ENCODE measurements around the gene ADAM15. TPM values are rescaled to one million over a fixed set of nuclear protein-coding genes. Genes with fewer than 3 reads are reported as not detected.

ADAM15 gene
- total RNA-seq, 6 experiments from 2014 or later, result 16.2 to 33.9 (median 26.4) TPM

- intact Hi-C loops (cut with DNase I), result no loop called here
- TF ChIP-seq, protein P1, sequence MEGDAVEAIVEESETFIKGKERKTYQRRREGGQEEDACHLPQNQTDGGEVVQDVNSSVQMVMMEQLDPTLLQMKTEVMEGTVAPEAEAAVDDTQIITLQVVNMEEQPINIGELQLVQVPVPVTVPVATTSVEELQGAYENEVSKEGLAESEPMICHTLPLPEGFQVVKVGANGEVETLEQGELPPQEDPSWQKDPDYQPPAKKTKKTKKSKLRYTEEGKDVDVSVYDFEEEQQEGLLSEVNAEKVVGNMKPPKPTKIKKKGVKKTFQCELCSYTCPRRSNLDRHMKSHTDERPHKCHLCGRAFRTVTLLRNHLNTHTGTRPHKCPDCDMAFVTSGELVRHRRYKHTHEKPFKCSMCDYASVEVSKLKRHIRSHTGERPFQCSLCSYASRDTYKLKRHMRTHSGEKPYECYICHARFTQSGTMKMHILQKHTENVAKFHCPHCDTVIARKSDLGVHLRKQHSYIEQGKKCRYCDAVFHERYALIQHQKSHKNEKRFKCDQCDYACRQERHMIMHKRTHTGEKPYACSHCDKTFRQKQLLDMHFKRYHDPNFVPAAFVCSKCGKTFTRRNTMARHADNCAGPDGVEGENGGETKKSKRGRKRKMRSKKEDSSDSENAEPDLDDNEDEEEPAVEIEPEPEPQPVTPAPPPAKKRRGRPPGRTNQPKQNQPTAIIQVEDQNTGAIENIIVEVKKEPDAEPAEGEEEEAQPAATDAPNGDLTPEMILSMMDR (IDR thresholded peaks at IDR 0.05), result no peak
- TF ChIP-seq POLR2A (IDR thresholded peaks at IDR 0.05), result no peak
- Histone ChIP-seq H3K27me3 (peaks cover 14 to 28% of the 10 kb centered on the region in 2 donors), H3K9me3 (no peaks in the 10 kb centered on the region), H3K27ac (no peak overlapping the region), H3K36me3 (no peaks in the 10 kb centered on the region), H3K4me3 (no peak overlapping the region), H3K4me1 (peaks cover 0 to 40% (median 10%) of the 10 kb centered on the region in 4 donors)
- no peak for DNase-seq
- WGBS (ENCODE audit: insufficient coverage, low coverage, low lambda C conversion rate, missing lambda C conversion rate), result 60% methylated on average over 2 of the region's 4 CpGs
- no peak for ATAC-seq
Measured at GRCh38 chr1:155077758-155078445, 26.8 kb downstream of the ADAM15 start.

GRCh38 chr1:155078469-155079209 lies 27.5 kb downstream of the ADAM15 start, which contains the start of gene EFNA3:
TSS of gene EFNA3 (plus strand) at chr1:155078837. CDS start at chr1:155078942, 105 bp downstream.
- ATAC-seq, result peak; percentile 78 to 85 (median 80)
- H3K27me3 ChIP-seq, result peaks cover 18 to 34% of the 10 kb centered on the region in 2 donors
- TF ChIP-seq, protein P1 (IDR thresholded peaks at IDR 0.05), result no peak
- TF ChIP-seq POLR2A (IDR thresholded peaks at IDR 0.05), result no peak
- peak within 1 kb of the TSS; percentile 29 to 44 (median 38) for H3K4me3 ChIP-seq
- intact Hi-C loops (cut with DNase I), result no loop called here
- DNase-seq, result peak; percentile 78 to 83 (median 78)
- H3K36me3 ChIP-seq, result no peaks in the 10 kb centered on the region
- no peak within 1 kb of the TSS for H3K27ac ChIP-seq
- no peaks in the 10 kb centered on the region for H3K9me3 ChIP-seq
- 1% methylated on average over 26 of the region's 59 CpGs for WGBS (ENCODE audit: insufficient coverage, low coverage, low lambda C conversion rate, missing lambda C conversion rate)
- H3K4me1 ChIP-seq, result peaks cover 0 to 40% (median 10%) of the 10 kb centered on the region in 4 donors

- Histone ChIP-seq H3K4me3 (peak overlapping the region; percentile 29 to 44 (median 38)), H3K27ac (no peak overlapping the region), H3K27me3 (peaks cover 18 to 34% of the 10 kb centered on the region in 2 donors), H3K36me3 (no peaks in the 10 kb centered on the region), H3K4me1 (peaks cover 0 to 42% (median 12%) of the 10 kb centered on the region in 4 donors), H3K9me3 (no peaks in the 10 kb centered on the region)
- intact Hi-C loops (cut with DNase I), result no loop called here
- WGBS (ENCODE audit: insufficient coverage, low coverage, low lambda C conversion rate, missing lambda C conversion rate), result 17% methylated on average over 7 of the region's 10 CpGs
- ATAC-seq (no peak), DNase-seq (no peak)
- no peak for TF ChIP-seq POLR2A (IDR thresholded peaks at IDR 0.05)
- TF ChIP-seq, protein P1 (IDR thresholded peaks at IDR 0.05), result no peak
Measured at GRCh38 chr1:155079210-155079486, 28.0 kb downstream of the ADAM15 start.

DNA sequence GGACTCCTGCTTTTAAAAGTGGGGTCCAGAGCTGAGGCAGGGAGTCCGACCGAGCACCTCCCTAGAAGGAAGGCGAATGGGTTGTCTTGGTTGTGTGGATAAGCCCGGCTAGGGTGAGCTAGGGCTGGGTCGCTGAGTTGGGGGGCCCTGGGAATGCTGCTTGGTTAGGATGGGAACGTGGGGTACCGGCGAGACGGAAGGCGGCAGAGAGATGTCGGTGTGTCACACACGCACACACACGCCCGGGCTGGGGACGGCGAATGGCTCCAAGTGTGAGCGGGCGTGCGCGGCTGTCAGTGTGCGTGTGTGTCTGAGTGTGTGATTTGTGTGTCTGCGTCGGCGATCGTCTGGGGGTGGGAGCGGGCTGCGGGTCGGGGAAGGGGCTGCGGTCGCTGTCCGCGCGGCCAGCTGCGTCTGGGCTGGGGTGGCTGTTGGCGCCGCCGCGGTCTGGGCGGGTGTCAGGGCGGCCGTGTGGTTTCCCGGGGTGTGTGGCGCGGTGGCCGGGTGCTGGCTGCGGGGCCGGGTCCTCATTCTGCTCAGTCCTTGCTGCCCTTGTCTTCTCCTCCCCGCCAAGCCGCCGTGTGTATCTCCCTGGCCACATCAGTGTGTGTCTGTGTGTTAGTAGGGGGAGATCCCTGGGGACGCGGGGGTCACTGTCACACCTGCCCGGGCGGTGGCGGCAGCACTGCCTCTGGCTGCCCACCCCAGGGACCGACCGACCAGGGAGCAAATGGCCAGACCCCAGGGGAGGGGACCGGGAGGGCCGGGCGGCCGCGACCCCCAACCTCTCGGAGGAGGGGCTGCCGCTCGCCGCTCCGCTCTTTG lies 28.6 kb downstream of the ADAM15 start:
- intact Hi-C loops (cut with DNase I), result no loop called here
- H3K9me3 ChIP-seq, result no peaks in the 10 kb centered on the region
- 0% methylated on average over 8 of the region's 67 CpGs for WGBS (ENCODE audit: insufficient coverage, low coverage, low lambda C conversion rate, missing lambda C conversion rate)
- peaks cover 0 to 46% (median 16%) of the 10 kb centered on the region in 4 donors for H3K4me1 ChIP-seq
- no peak overlapping the region for H3K27ac ChIP-seq
- peaks cover 18 to 34% of the 10 kb centered on the region in 2 donors for H3K27me3 ChIP-seq
- no peak overlapping the region for H3K4me3 ChIP-seq
- DNase-seq, result peak in 1 of 3 donors; percentile 53
- ATAC-seq, result no peak
- H3K36me3 ChIP-seq, result no peaks in the 10 kb centered on the region
- TF ChIP-seq, protein P1 (IDR thresholded peaks at IDR 0.05), result no peak
- no peak for TF ChIP-seq POLR2A (IDR thresholded peaks at IDR 0.05)

Data from right lobe of liver (tissue), 6 donors.